PC-9 (cell line): ENCODE data around the gene ZDHHC3.

Experiments used
- EZH2 ChIP-seq: fragments of 200-600 bp; sonication (generic); IDR thresholded peaks from 2 replicates; pipeline ENCODE4 v1.8.0; 2017; ENCODE audit warnings: antibody characterized with exemption, low read depth
- TF ChIP-seq, protein P1 (sequence below): fragments of 200-600 bp; sonication (generic); conservative IDR thresholded peaks from 2 replicates; pipeline ENCODE4 v1.6.1; 2017; ENCODE audit warnings: mixed run types, antibody characterized with exemption, mild to moderate bottlenecking, moderate library complexity

DNA sequence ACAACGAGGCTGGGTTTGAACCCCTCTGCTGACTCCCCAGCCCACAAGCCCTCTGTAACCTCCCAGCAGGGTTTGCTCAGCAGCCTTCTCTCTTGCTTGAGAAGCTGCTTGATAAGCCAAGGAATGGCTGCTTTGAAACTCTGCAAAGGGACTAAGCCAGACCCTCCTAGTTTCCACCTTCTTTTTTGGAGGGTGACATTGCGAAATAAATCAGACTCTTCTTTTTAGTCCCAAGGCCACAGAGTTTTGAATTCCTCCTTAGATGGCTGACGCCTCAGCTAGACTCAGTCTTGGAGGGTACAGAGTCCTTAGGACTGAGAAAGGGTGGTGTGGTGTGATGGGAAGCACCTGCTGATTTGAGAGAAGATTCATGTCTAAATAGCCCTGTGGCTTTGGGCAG is 100.4 kb downstream of the ZDHHC3 start:
- no peak for TF ChIP-seq EZH2
- TF ChIP-seq, protein P1, sequence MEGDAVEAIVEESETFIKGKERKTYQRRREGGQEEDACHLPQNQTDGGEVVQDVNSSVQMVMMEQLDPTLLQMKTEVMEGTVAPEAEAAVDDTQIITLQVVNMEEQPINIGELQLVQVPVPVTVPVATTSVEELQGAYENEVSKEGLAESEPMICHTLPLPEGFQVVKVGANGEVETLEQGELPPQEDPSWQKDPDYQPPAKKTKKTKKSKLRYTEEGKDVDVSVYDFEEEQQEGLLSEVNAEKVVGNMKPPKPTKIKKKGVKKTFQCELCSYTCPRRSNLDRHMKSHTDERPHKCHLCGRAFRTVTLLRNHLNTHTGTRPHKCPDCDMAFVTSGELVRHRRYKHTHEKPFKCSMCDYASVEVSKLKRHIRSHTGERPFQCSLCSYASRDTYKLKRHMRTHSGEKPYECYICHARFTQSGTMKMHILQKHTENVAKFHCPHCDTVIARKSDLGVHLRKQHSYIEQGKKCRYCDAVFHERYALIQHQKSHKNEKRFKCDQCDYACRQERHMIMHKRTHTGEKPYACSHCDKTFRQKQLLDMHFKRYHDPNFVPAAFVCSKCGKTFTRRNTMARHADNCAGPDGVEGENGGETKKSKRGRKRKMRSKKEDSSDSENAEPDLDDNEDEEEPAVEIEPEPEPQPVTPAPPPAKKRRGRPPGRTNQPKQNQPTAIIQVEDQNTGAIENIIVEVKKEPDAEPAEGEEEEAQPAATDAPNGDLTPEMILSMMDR: no peak
